Activated T-helper 9 cell treated with anti-CD3 and anti-CD28 coated beads, Interleukin-2, amount 50 U/mL, for 16 hours (primary cell): ENCODE results near the gene KCNA3.
A peak's percentile ranks its signal among the peaks of the same experiment; 100 is the strongest.

Source experiments
- DNase-seq: peaks from one replicate; pipeline ENCODE4 v3.0.0-alpha.2; 2020; ENCODE audit warnings: low read depth

KCNA3 gene

DNA sequence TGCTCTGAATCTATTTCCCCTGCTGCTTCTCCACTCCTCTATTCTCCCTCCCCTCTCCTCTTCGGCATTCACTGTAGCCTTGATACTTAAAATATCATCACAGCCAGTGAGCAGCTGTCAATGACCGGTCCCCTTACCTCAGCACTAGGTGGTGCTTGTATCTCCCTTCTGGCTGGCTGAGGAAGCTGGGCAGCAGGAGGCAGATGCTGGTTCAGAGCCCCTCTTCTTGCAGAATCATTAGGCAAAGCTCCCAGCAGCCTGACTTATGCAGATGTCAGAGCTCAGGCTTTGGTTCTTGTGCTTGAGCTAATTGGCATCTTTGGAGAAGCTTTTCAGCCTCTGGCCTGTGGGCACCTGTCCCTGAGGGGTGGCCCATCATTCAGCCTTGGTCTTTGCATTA is 36.7 kb downstream of the KCNA3 start:
- DNase-seq, result no peak

DNA sequence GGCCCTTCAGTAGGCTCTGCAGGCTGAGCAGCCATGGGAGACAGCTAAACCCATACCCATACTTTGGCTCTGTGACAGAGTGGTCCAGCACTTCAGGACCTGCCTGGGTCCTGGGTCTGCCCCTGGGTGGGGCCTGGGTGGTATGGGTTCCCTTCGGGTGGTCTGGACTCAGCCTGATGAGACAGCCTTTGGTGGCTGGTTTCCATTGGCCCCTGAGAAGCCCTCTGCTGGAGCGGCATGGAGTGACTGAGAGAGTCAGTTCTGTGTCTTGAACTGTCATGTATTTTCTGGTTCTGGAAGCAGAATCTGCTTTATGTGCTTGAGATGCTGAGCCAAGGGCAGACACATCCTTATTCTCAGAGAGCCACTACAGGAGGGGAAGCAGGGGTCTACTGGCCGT is 37.3 kb downstream of the KCNA3 start:
- DNase-seq, result no peak

DNA sequence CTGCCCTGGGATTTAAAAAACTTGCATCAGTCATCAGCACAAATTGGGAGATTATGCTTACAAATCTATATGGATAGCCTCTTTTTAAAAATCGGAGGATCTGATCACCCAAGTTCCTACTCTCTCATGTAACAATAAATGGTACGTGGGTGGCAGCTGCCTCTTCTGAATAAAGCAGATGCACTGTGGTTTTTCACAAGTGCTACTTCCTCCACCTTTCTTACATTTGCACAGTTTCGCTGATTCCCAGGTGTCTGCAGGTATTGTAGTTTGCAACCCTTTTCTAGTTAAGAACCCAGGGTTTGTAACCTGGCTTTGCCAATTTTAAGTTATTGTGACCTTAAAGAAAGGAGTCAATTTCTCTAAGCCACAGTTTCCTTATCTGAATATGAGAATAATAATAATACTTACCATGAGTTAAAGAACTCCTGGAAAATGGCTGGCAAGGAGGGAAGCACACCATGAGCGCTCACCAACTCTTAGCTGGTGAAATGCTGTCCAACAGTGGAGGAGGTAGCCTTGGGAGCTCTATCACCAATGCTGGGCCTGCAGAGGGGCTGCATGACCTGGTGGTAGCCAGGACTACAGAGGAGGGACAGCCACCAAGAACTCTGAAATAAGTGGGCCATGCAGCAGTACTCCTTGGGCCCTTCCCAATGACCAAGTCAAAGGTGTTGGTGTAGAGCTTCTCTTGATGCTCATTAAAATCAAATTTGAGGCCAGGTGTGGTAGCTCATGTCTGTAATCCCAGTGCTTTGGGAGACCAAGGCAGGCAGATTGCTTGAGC is 38.4 kb downstream of the KCNA3 start:
- DNase-seq, result no peak

DNA sequence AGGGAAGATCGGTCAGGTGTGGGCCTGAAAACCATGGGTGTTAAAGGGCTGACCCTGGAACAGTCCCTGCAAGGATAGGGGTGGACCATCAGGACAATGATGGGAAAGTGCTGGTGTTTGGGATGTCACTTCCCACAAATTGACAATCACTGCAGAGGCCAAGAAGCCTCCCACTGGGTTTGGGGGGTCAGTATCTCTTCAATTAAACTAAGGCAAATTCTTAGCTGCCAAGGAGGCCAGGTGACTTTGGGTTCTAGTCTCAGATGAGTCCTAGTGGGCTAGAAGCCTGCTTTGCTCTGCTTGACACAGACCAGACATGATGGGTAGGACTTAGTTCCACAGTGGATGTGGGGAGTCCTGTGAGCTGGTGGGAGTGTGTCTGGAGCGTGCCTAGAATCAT is 39.3 kb downstream of the KCNA3 start:
- DNase-seq, result no peak

DNA sequence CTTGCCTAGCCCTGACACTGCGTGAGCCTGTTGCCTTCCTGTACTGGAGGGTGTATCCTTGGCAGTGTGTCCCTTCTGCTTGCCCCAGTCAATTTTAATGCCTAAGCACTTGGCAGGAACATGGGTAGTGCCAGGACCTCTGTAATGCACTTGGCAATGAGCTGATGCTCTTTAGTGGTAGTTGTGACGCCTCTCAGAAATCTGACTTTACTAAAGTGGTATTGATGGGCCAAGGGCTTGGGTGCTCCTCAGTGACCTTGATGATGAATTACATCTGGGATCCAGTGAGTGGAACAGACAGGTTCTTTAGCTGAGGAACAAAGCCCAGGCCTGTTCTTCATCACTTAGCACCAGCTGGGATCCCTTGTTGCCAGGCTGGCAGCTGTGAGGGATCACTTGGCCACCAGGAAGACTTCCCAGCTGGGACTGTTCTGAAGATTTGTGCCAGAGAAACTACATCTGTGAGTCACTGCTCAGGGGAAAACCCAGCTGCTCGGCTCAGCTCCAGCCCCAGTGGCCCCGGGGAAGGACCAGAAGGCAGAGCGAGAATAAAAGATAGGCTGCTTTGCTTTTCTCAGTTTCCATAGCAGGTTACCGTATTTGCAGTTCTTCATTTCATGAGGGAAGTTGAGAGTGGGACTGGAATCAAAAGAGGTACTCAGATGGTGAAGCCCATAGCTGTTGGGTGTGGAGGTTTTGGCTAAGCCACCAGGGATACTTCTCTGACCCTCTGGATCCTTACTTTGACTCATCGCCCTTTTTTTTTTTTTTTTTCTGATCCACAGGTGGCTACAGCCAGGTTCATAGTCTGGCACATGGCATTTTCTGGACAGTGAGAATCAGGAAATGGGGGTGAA is 40.1 kb downstream of the KCNA3 start:
- DNase-seq, result peak; percentile 64

DNA sequence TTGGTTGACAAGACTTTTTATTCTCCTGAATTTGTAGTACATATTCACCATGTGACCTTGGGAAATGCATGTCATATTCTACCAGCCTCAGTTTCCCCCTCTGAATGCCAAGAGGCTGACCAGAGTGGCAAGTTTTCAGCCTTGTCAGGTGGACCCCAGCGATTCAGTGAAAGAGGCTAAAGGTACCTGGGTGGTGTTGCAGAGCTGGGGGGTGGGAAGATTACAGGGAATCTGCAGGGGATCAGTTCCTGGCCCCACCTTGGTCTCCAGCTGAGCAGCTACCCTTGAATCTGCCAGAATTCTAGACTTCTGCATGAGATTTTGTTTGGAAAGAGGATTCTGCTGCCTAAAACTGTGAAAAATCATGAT is 40.7 kb downstream of the KCNA3 start:
- no peak for DNase-seq

DNA sequence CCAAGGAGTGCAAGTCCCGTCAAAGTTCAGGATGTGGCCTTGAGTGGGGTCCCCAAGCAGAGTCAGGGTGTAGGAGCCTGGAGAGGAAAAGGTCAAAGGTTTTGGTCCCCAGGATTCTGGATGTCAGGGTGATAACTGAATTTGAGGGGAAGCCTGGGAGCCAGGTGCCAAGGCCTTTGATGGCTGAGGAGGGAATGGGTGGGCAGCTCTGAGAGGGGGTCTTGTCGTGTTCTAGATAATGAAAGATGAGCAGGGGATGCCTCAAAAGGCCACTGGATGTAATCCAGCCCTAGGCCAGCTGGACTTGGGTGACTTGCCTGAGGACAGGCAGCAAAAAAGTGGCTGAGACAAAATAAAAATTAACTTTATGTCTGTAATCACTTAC is 41.1 kb downstream of the KCNA3 start:
- no peak for DNase-seq

DNA sequence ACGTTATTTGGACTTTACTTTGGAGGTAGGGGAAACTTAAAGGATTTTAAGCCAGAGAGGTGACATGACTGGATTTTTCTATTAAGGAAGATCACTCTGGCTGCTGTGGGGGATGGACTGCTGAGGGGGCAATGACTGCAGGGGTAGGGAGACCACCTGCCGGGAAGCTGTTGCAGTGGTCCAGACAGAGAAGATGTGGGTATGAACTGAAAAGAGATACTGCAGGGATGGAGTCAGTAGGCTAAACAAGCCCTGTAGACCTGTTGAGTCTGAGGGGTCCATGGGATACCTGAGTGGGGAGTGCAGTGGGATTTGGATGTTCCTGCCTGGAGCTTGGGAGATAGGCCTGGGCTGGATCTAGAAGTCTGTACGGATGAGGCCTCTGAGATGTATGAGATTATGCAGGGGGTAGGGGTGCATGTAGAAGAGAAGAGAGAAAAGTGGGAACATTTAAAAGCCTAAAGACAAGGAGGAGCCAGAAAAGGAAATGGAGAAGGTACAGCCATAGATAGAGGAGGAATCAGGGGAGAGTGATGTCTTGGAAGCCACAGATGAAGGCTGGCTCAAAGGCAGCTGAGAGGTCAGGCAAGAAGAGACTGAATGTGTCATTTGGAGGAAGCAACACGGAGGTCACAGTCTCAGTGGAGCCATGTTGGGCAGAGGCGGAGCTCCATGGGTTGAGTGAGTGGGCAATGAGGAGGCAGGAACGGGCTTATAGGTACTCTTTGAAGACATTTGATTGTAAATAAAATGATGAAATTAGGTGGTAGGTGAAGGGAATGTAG is 42.7 kb downstream of the KCNA3 start:
- DNase-seq, result no peak

DNA sequence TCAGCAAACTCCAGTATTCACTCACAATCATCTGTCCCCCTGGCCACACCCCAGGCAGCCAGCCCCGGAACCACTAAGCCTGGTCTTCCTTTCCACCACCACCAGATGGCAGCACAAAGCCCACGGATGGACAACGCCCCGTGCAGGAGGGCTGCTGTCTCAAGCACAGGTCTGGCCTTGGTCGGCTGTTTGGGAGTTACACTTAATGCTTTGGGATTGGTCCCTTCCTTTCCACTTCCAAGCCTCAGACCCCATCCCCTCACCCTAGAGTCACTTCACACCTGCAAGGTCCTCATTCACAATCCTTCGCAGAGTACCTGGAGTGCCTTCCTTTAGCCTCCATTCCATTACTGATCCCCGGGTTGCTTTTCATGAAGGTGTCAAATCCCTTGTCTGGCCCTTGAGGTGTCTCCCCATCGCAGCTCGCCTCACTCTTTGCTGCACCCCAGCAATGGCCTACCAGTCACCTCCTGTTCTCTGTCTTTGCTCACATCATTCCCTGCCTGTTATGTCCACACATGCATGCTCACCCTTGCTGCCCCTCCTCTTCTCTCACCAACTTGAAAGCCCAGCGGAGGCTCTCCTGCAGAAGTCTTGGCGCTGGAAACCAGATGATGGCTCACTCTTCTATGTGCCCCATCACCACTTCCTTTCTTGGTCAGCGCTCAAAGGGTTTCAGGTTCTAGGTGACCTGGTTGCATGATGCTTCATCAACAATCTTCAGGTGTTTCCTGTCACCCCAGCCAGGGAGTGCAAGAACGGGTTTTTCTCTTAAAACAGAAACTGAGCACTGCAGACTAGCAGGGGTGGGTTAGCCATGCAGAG is 43.7 kb downstream of the KCNA3 start:
- DNase-seq, result peak; percentile 79

DNA sequence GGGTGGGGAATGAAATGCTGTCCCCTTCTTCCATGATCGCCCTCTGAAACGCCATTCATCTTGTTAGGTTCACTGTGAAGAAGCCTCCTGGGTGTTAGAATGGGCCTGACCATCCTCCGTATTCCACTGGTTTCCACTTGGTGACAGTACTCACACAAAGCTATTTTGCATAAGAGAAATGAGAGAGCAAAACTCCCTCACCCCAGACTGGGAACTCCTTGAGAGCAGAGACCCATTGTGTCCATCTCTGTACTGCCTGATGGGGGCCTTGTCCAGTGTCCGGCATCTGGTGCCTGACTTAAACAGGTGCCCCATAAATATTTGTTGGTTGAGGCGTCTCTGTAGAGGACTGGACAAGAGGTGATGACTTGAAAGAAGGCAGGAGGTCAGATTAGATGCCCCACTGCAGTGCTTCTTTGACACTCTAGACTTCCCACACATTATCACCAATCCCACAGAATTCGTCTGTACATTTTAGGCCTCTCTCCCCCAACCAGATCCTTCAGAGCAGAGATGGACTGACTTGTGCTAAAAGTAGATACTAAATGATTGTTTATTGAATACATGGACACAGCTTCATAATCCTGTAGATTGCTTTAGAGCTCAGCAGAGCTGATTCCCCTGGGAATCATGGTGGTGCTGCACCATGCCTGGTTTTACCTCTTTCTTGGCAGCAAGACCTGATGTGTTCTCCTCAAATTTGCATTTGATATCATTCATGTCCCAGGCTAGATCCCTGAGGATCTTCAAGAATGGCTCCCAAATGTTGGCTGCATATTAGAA is 46.2 kb downstream of the KCNA3 start:
- no peak for DNase-seq

DNA sequence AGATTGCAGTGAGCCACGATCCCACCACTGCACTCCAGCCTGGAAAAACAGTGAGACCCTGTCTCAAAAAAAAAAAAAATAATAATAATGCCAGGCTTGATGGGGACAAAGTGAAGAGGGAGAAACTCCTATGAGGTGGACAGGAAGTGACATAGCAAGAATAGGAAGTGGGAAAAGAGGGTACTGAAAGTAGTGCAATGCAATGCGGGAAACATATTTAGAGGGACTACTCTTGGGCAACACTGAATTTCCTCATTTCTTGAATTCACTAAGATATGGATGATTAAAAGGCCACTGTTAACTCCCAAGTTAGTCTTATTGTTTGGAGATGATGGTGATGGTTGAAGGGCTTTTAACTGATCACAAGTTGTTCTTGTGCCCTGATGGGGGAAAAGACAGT is 47.0 kb downstream of the KCNA3 start:
- no peak for DNase-seq

DNA sequence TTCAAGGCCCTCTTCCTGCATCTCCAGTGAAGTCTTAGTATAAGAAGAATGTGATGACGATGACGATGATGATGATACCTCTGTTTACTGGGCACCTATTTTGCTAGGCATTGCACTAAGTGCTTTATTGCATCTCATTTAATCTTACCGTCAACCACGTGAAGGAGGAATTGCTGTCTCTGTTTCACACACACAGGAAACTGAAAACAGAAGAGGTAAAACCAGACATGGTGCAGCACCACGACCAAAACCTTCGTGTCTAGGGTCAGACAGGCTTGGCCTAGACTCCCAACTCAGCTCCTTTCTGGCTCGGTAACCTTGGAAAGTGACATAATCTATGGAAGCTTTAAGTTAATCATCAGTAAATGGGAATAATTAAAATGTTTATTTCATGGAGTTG is 47.9 kb downstream of the KCNA3 start:
- no peak for DNase-seq
